Prostate gland (tissue), 2 donors: ENCODE results near the gene CEP128. TPM values are rescaled to one million over a fixed set of nuclear protein-coding genes. Genes with fewer than 3 reads are reported as not detected.

Source experiments
- DNase-seq: peaks from one replicate; pipeline ENCODE4 v3.0.0-alpha.2; 2019; ENCODE audit warnings: low spot score
- H3K27ac ChIP-seq, 2 donors: fragments of 200-600 bp; sonication (generic); 2 replicates each; pipeline ENCODE4 v1.5.1; 2017 to 2019
- H3K27me3 ChIP-seq: fragments of 200-600 bp; sonication (generic); replicated peaks from 2 replicates; pipeline ENCODE4 v1.5.1; 2019; ENCODE audit not compliant: insufficient read depth
- H3K36me3 ChIP-seq, 2 donors: fragments of 200-600 bp; sonication (generic); 1 replicate in 1 of 2; 2 replicates in 1 of 2; pipeline versions ENCODE4 v1.5.1 to v1.8.1; 2017 to 2019
- H3K4me1 ChIP-seq: fragments of 200-600 bp; sonication (generic); replicated peaks from 2 replicates; pipeline ENCODE4 v1.5.1; 2019
- H3K4me3 ChIP-seq, 2 donors: fragments of 200-600 bp; sonication (generic); 2 replicates each; pipeline ENCODE4 v1.5.1; 2017 to 2019
- H3K9me3 ChIP-seq: fragments of 200-600 bp; sonication (generic); 2 replicates; pipeline ENCODE4 v1.5.1; 2017
- CTCF ChIP-seq, 4 experiments: fragments of 200-600 bp in 2 of 4; fragments of 450-650 bp in 2 of 4; sonication (generic) in 2 of 4; IDR thresholded peaks; 1 replicate in 3 of 4; 2 replicates in 1 of 4; pipeline ENCODE4 v1.5.1; 2016 to 2019; ENCODE audit warnings: antibody characterized with exemption in 4 of 4, mild to moderate bottlenecking in 2 of 4, moderate library complexity in 2 of 4
- POLR2A ChIP-seq: fragments of 450-650 bp; IDR thresholded peaks from one replicate; pipeline ENCODE4 v1.6.1; 2016; ENCODE audit warnings: antibody characterized with exemption, mild to moderate bottlenecking
- POLR2AphosphoS5 ChIP-seq: sonication (generic); formaldehyde crosslinking; IDR thresholded peaks from one replicate; pipeline ENCODE4 v1.6.1; 2017; ENCODE audit warnings: antibody characterized with exemption
- WGBS: methylation state at CpG from one replicate; pipeline ENCODE4 v1.1.5; 2018; 5-methylcytosine and 5-hydroxymethylcytosine counted together
- intact Hi-C: fragments of 100-400 bp; cut with DNase I; formaldehyde crosslinking; loops from one replicate; pipeline ENCODE4 v1.14.2; 2022
- total RNA-seq, 2 donors: library from RNA; depleted of rRNA; stranded (reverse); fragments of >200 nt; gene quantifications; one replicate each; pipeline ENCODE4 v1.1.0, GENCODE V29; 2016

CEP128 gene
- total RNA-seq, 2 donors from 2014 or later, result 6.4 to 7.3 TPM

GRCh38 chr14:80538633-80539375 is 402.7 kb downstream of the CEP128 start:
- Histone ChIP-seq H3K4me1 (no peaks in the 10 kb centered on the region), H3K4me3 (no peak overlapping the region), H3K9me3 (no peaks in the 10 kb centered on the region), H3K36me3 (no peaks in the 10 kb centered on the region), H3K27ac (no peak overlapping the region), H3K27me3 (no peaks in the 10 kb centered on the region)
- intact Hi-C loops, result no loop called here
- no peak for DNase-seq
- 97% methylated on average over 7 of the region's 7 CpGs for WGBS
- TF ChIP-seq POLR2AphosphoS5, result no peak
- TF ChIP-seq POLR2A, result no peak
- TF ChIP-seq CTCF (IDR thresholded peaks at IDR 0.05), result no peak

- DNase-seq, result no peak
These were observed 403.9 kb downstream of the CEP128 start for GRCh38 chr14:80537626-80538025.

GRCh38 chr14:80536456-80536855 is 405.1 kb downstream of the CEP128 start:
- intact Hi-C loops, result no loop called here
- 29% methylated on average over 4 of the region's 4 CpGs for WGBS
- DNase-seq, result no peak
- no peaks in the 10 kb centered on the region for H3K9me3 ChIP-seq
- no peaks in the 10 kb centered on the region for H3K27me3 ChIP-seq
- no peaks in the 10 kb centered on the region for H3K4me1 ChIP-seq
- no peak overlapping the region for H3K4me3 ChIP-seq
- TF ChIP-seq POLR2A (no peak), POLR2AphosphoS5 (no peak), CTCF (IDR thresholded peaks at IDR 0.05) (no peak)
- no peak overlapping the region for H3K27ac ChIP-seq
- H3K36me3 ChIP-seq, result no peaks in the 10 kb centered on the region

More at GRCh38 chr14:80537626-80538025, 403.9 kb downstream of the CEP128 start:
- WGBS, result 94% methylated on average over 5 of the region's 5 CpGs
- Histone ChIP-seq H3K4me1 (no peaks in the 10 kb centered on the region), H3K27me3 (no peaks in the 10 kb centered on the region), H3K27ac (no peak overlapping the region), H3K4me3 (no peak overlapping the region), H3K9me3 (no peaks in the 10 kb centered on the region), H3K36me3 (no peaks in the 10 kb centered on the region)
- intact Hi-C loops, result no loop called here
- TF ChIP-seq CTCF (IDR thresholded peaks at IDR 0.05), result no peak
- no peak for TF ChIP-seq POLR2AphosphoS5

GRCh38 chr14:80535171-80535570 is 406.4 kb downstream of the CEP128 start:
- H3K9me3 ChIP-seq, result no peaks in the 10 kb centered on the region
- 65% methylated on average over 4 of the region's 4 CpGs for WGBS

More at GRCh38 chr14:80535171-80535570, 406.4 kb downstream of the CEP128 start:
- no peak for TF ChIP-seq POLR2AphosphoS5
- TF ChIP-seq POLR2A, result no peak
- no peak for TF ChIP-seq CTCF (IDR thresholded peaks at IDR 0.05)
- Histone ChIP-seq H3K27me3 (no peaks in the 10 kb centered on the region), H3K36me3 (no peaks in the 10 kb centered on the region), H3K27ac (no peak overlapping the region), H3K4me1 (no peaks in the 10 kb centered on the region), H3K4me3 (no peak overlapping the region)
- intact Hi-C loops, result no loop called here
- DNase-seq, result no peak
